WTC11 (cell line): ENCODE data around the gene SLC5A10. TPM values are rescaled to one million over a fixed set of nuclear protein-coding genes. Genes with fewer than 3 reads are reported as not detected.

Source experiments
- ATAC-seq: fragments of 200-7000 bp; cut with Tn5 transposase; 2 replicates; pipeline ENCODE4 v1.10.0; 2021; ENCODE audit warnings: mild to moderate bottlenecking, moderate library complexity
- CTCF ChIA-PET: fragments of 300-600 bp; sonication (Branson Sonifier 250); formaldehyde crosslinking; loops from one replicate; lab custom pipeline; 2021; ENCODE audit warnings: antibody characterized with exemption; lab: Charles Lee
- POLR2A ChIA-PET: fragments of 350-600 bp; sonication (Branson Sonifier 250); formaldehyde crosslinking; loops from one replicate; lab custom pipeline; 2021; ENCODE audit warnings: antibody characterized with exemption; lab: Charles Lee
- DNase-seq: peaks from one replicate; pipeline ENCODE4 v3.0.0; 2021; ENCODE audit warnings: low spot score
- H3K27ac Mint-ChIP-seq: 2 replicates; pipeline ENCODE4 v1.8.0; 2021; ENCODE audit warnings: mixed read lengths
- H3K27me3 Mint-ChIP-seq: 2 replicates; pipeline ENCODE4 v1.8.0; 2021; ENCODE audit warnings: low read depth, mild to moderate bottlenecking, moderate library complexity, mixed read lengths
- H3K36me3 Mint-ChIP-seq: 2 replicates; pipeline ENCODE4 v1.8.0; 2021; ENCODE audit warnings: mixed read lengths
- H3K4me1 Mint-ChIP-seq: 2 replicates; pipeline ENCODE4 v1.8.0; 2022; ENCODE audit warnings: mixed read lengths
- H3K4me3 Mint-ChIP-seq: 2 replicates; pipeline ENCODE4 v1.8.0; 2021; ENCODE audit warnings: mild to moderate bottlenecking, moderate library complexity, mixed read lengths
- H3K9me3 Mint-ChIP-seq: 2 replicates; pipeline ENCODE4 v1.8.0; 2021; ENCODE audit warnings: mixed read lengths
- CREB1 ChIP-seq: sonication (generic); formaldehyde crosslinking; IDR thresholded peaks from 2 replicates; pipeline ENCODE4 v1.8.0; 2023; ENCODE audit warnings: mild to moderate bottlenecking, missing genetic modification reagents
- CREM ChIP-seq: sonication (generic); formaldehyde crosslinking; IDR thresholded peaks from 2 replicates; pipeline ENCODE4 v1.8.1; 2022; ENCODE audit warnings: mild to moderate bottlenecking, missing genetic modification reagents, moderate library complexity
- FOXK1 ChIP-seq: sonication (generic); formaldehyde crosslinking; IDR thresholded peaks from 2 replicates; pipeline ENCODE4 v1.8.0; 2022; ENCODE audit warnings: mild to moderate bottlenecking, moderate library complexity, missing genetic modification reagents
- FOXP1 ChIP-seq: sonication (generic); formaldehyde crosslinking; IDR thresholded peaks from 2 replicates; pipeline ENCODE4 v1.8.0; 2022; ENCODE audit warnings: missing genetic modification reagents, mild to moderate bottlenecking, moderate library complexity, borderline replicate concordance
- GABPB1 ChIP-seq: sonication (generic); formaldehyde crosslinking; IDR thresholded peaks from 2 replicates; pipeline ENCODE4 v1.8.1; 2023; ENCODE audit warnings: mild to moderate bottlenecking, missing genetic modification reagents
- MXD4 ChIP-seq: fragments of 250-450 bp; sonication (Bioruptor Pico); IDR thresholded peaks from 2 replicates; pipeline ENCODE4 v1.8.0; 2021; ENCODE audit warnings: mild to moderate bottlenecking, moderate library complexity, borderline replicate concordance
- NR1H2 ChIP-seq: sonication (generic); formaldehyde crosslinking; IDR thresholded peaks from 2 replicates; pipeline ENCODE4 v1.9.0; 2021; ENCODE audit warnings: mild to moderate bottlenecking, moderate library complexity, missing genetic modification reagents
- NR2C2 ChIP-seq: sonication (generic); formaldehyde crosslinking; IDR thresholded peaks from 2 replicates; pipeline ENCODE4 v1.8.0; 2022; ENCODE audit warnings: mild to moderate bottlenecking, missing genetic modification reagents
- TEAD1 ChIP-seq: sonication (generic); formaldehyde crosslinking; IDR thresholded peaks from 2 replicates; pipeline ENCODE4 v1.8.0; 2022; ENCODE audit warnings: mild to moderate bottlenecking, missing genetic modification reagents
- ZBTB21 ChIP-seq: sonication (generic); formaldehyde crosslinking; IDR thresholded peaks from 2 replicates; pipeline ENCODE4 v1.8.1; 2023; ENCODE audit warnings: mild to moderate bottlenecking, missing genetic modification reagents, borderline replicate concordance
- ZNF416 ChIP-seq: fragments of 250-450 bp; sonication (Bioruptor Pico); IDR thresholded peaks from 2 replicates; pipeline ENCODE4 v1.9.0; 2021; ENCODE audit warnings: mild to moderate bottlenecking, inconsistent platforms
- ZNF671 ChIP-seq: fragments of 250-450 bp; sonication (Bioruptor Pico); IDR thresholded peaks from 2 replicates; pipeline ENCODE4 v1.8.0; 2021; ENCODE audit warnings: mild to moderate bottlenecking
- total RNA-seq: library from RNA; stranded (reverse); gene quantifications from 3 replicates; pipeline ENCODE4 v1.2.3, GENCODE V29; 2021
- TF ChIP-seq, protein P1 (sequence below): sonication (generic); formaldehyde crosslinking; IDR thresholded peaks from 2 replicates; pipeline ENCODE4 v1.8.0; 2023; ENCODE audit warnings: mild to moderate bottlenecking, missing genetic modification reagents
- TF ChIP-seq, protein P2 (sequence below): sonication (generic); formaldehyde crosslinking; IDR thresholded peaks from 2 replicates; pipeline ENCODE4 v1.8.0; 2023; ENCODE audit warnings: missing genetic modification reagents, mild to moderate bottlenecking, borderline replicate concordance
- TF ChIP-seq, protein P3 (sequence below): sonication (generic); formaldehyde crosslinking; IDR thresholded peaks from 2 replicates; pipeline ENCODE4 v1.8.1; 2023; ENCODE audit warnings: mild to moderate bottlenecking, missing genetic modification reagents
- TF ChIP-seq, protein P4 (sequence below): sonication (generic); formaldehyde crosslinking; IDR thresholded peaks from 2 replicates; pipeline ENCODE4 v1.8.1; 2022; ENCODE audit warnings: missing genetic modification reagents, borderline replicate concordance
- TF ChIP-seq, protein P5 (sequence below): sonication (generic); formaldehyde crosslinking; IDR thresholded peaks from 2 replicates; pipeline ENCODE4 v1.8.1; 2023; ENCODE audit warnings: mild to moderate bottlenecking, missing genetic modification reagents, borderline replicate concordance
- TF ChIP-seq, protein P6 (sequence below): sonication (generic); formaldehyde crosslinking; IDR thresholded peaks from 2 replicates; pipeline ENCODE4 v1.8.0; 2022; ENCODE audit warnings: mild to moderate bottlenecking, missing genetic modification reagents

Gene SLC5A10
- total RNA-seq, 1 experiment from 2014 or later, result not detected

DNA sequence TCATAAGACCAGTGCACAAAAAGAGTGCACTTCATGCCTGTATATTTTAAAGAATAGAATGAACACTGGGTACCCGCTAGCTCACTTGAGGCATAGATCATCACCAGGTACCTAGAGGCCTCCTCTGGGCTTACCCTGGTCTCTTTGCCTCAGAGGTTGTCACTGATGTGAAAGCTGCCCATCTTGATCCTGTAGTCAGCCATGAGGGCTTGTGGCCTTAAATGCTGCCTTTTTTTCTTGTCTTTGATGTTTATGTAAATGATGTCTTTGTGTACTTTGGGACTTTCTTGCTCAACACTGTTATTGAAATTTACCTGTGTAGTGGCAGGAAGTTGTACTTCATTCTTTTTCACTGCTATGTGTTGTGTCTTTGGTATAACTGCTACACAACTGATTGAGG lies 26.8 kb upstream of the SLC5A10 start:
- Mint-ChIP-seq H3K4me1 (peaks cover 10% of the 10 kb centered on the region), H3K9me3 (no peaks in the 10 kb centered on the region), H3K36me3 (peaks cover 28% of the 10 kb centered on the region), H3K27ac (peak overlapping the region; percentile 17; the same call in 1 of the 2 replicates), H3K27me3 (no peaks in the 10 kb centered on the region), H3K4me3 (no peak overlapping the region)
- TF ChIP-seq NR2C2 (CRISPR knock-in tag), result no peak
- no peak for TF ChIP-seq ZNF416 (CRISPR knock-in tag)
- no peak for TF ChIP-seq ZNF671
- TF ChIP-seq, protein P1, sequence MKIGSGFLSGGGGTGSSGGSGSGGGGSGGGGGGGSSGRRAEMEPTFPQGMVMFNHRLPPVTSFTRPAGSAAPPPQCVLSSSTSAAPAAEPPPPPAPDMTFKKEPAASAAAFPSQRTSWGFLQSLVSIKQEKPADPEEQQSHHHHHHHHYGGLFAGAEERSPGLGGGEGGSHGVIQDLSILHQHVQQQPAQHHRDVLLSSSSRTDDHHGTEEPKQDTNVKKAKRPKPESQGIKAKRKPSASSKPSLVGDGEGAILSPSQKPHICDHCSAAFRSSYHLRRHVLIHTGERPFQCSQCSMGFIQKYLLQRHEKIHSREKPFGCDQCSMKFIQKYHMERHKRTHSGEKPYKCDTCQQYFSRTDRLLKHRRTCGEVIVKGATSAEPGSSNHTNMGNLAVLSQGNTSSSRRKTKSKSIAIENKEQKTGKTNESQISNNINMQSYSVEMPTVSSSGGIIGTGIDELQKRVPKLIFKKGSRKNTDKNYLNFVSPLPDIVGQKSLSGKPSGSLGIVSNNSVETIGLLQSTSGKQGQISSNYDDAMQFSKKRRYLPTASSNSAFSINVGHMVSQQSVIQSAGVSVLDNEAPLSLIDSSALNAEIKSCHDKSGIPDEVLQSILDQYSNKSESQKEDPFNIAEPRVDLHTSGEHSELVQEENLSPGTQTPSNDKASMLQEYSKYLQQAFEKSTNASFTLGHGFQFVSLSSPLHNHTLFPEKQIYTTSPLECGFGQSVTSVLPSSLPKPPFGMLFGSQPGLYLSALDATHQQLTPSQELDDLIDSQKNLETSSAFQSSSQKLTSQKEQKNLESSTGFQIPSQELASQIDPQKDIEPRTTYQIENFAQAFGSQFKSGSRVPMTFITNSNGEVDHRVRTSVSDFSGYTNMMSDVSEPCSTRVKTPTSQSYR (CRISPR knock-in tag), result no peak
- TF ChIP-seq, protein P2, sequence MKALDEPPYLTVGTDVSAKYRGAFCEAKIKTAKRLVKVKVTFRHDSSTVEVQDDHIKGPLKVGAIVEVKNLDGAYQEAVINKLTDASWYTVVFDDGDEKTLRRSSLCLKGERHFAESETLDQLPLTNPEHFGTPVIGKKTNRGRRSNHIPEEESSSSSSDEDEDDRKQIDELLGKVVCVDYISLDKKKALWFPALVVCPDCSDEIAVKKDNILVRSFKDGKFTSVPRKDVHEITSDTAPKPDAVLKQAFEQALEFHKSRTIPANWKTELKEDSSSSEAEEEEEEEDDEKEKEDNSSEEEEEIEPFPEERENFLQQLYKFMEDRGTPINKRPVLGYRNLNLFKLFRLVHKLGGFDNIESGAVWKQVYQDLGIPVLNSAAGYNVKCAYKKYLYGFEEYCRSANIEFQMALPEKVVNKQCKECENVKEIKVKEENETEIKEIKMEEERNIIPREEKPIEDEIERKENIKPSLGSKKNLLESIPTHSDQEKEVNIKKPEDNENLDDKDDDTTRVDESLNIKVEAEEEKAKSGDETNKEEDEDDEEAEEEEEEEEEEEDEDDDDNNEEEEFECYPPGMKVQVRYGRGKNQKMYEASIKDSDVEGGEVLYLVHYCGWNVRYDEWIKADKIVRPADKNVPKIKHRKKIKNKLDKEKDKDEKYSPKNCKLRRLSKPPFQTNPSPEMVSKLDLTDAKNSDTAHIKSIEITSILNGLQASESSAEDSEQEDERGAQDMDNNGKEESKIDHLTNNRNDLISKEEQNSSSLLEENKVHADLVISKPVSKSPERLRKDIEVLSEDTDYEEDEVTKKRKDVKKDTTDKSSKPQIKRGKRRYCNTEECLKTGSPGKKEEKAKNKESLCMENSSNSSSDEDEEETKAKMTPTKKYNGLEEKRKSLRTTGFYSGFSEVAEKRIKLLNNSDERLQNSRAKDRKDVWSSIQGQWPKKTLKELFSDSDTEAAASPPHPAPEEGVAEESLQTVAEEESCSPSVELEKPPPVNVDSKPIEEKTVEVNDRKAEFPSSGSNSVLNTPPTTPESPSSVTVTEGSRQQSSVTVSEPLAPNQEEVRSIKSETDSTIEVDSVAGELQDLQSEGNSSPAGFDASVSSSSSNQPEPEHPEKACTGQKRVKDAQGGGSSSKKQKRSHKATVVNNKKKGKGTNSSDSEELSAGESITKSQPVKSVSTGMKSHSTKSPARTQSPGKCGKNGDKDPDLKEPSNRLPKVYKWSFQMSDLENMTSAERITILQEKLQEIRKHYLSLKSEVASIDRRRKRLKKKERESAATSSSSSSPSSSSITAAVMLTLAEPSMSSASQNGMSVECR, result no peak
- TF ChIP-seq, protein P3, sequence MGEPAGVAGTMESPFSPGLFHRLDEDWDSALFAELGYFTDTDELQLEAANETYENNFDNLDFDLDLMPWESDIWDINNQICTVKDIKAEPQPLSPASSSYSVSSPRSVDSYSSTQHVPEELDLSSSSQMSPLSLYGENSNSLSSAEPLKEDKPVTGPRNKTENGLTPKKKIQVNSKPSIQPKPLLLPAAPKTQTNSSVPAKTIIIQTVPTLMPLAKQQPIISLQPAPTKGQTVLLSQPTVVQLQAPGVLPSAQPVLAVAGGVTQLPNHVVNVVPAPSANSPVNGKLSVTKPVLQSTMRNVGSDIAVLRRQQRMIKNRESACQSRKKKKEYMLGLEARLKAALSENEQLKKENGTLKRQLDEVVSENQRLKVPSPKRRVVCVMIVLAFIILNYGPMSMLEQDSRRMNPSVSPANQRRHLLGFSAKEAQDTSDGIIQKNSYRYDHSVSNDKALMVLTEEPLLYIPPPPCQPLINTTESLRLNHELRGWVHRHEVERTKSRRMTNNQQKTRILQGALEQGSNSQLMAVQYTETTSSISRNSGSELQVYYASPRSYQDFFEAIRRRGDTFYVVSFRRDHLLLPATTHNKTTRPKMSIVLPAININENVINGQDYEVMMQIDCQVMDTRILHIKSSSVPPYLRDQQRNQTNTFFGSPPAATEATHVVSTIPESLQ (CRISPR knock-in tag), result no peak
- no peak for TF ChIP-seq CREM (CRISPR knock-in tag)
- TF ChIP-seq NR1H2 (CRISPR knock-in tag), result no peak
- no peak for TF ChIP-seq MXD4
- TF ChIP-seq, protein P4, sequence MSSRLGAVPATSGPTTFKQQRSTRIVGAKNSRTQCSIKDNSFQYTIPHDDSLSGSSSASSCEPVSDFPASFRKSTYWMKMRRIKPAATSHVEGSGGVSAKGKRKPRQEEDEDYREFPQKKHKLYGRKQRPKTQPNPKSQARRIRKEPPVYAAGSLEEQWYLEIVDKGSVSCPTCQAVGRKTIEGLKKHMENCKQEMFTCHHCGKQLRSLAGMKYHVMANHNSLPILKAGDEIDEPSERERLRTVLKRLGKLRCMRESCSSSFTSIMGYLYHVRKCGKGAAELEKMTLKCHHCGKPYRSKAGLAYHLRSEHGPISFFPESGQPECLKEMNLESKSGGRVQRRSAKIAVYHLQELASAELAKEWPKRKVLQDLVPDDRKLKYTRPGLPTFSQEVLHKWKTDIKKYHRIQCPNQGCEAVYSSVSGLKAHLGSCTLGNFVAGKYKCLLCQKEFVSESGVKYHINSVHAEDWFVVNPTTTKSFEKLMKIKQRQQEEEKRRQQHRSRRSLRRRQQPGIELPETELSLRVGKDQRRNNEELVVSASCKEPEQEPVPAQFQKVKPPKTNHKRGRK (CRISPR knock-in tag), result no peak
- no peak for TF ChIP-seq TEAD1 (CRISPR knock-in tag)
- no peak for TF ChIP-seq FOXP1
- no peak for TF ChIP-seq GABPB1 (CRISPR knock-in tag)
- TF ChIP-seq, protein P5, sequence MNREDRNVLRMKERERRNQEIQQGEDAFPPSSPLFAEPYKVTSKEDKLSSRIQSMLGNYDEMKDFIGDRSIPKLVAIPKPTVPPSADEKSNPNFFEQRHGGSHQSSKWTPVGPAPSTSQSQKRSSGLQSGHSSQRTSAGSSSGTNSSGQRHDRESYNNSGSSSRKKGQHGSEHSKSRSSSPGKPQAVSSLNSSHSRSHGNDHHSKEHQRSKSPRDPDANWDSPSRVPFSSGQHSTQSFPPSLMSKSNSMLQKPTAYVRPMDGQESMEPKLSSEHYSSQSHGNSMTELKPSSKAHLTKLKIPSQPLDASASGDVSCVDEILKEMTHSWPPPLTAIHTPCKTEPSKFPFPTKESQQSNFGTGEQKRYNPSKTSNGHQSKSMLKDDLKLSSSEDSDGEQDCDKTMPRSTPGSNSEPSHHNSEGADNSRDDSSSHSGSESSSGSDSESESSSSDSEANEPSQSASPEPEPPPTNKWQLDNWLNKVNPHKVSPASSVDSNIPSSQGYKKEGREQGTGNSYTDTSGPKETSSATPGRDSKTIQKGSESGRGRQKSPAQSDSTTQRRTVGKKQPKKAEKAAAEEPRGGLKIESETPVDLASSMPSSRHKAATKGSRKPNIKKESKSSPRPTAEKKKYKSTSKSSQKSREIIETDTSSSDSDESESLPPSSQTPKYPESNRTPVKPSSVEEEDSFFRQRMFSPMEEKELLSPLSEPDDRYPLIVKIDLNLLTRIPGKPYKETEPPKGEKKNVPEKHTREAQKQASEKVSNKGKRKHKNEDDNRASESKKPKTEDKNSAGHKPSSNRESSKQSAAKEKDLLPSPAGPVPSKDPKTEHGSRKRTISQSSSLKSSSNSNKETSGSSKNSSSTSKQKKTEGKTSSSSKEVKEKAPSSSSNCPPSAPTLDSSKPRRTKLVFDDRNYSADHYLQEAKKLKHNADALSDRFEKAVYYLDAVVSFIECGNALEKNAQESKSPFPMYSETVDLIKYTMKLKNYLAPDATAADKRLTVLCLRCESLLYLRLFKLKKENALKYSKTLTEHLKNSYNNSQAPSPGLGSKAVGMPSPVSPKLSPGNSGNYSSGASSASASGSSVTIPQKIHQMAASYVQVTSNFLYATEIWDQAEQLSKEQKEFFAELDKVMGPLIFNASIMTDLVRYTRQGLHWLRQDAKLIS (CRISPR knock-in tag), result no peak
- TF ChIP-seq ZBTB21 (CRISPR knock-in tag), result no peak
- TF ChIP-seq CREB1, result no peak
- TF ChIP-seq FOXK1, result no peak
- TF ChIP-seq, protein P6, sequence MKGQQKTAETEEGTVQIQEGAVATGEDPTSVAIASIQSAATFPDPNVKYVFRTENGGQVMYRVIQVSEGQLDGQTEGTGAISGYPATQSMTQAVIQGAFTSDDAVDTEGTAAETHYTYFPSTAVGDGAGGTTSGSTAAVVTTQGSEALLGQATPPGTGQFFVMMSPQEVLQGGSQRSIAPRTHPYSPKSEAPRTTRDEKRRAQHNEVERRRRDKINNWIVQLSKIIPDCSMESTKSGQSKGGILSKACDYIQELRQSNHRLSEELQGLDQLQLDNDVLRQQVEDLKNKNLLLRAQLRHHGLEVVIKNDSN (CRISPR knock-in tag), result no peak
- ChIA-PET POLR2A (no interaction called here), CTCF (interaction anchor here (0.6 kb wide), 2 partner anchors 60 to 948 kb away, joined by 3 to 5 read pairs; no protein-coding TSS in a partner anchor)
- no peak for ATAC-seq
- DNase-seq, result no peak
